Measurements from ENCODE around the gene LPIN2.
"Not testable (repeated sequence)": the region's sequence is repeated elsewhere in the genome, so short reads cannot be mapped to it uniquely, and the experiment has no call there.

Gene LPIN2

GRCh38 chr18:3046216-3046808 is 33.4 kb upstream of the LPIN2 start:
- FAIRE-seq, result no peak

GRCh38 chr18:3044931-3045698 is 32.2 kb upstream of the LPIN2 start:
- no peak for FAIRE-seq
- DNase-seq (ENCODE audit: low spot score), result no peak

More at GRCh38 chr18:3046216-3046808, 33.4 kb upstream of the LPIN2 start:
- no peak for DNase-seq (ENCODE audit: low spot score)

DNA sequence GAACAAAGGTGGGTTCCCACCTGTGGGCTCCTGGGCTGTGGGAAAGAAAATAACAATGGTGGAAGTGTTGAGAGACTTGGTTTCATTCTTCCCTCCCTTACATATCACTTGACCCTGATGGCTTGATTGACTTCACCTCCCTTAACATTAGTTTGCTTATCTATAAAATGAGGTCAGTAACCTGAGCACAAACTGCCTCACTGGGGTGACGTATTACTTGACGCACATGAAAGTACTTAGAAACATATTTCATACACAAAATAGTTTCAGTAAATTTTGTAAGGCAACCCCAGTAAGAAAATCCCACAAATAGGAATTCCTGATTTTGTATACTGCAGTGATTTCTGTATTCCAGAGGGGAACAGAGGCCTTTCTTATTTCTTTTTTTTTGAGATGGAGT is 29.4 kb upstream of the LPIN2 start:
- FAIRE-seq (no peak), DNase-seq (ENCODE audit: low spot score) (no peak)

GRCh38 chr18:3041843-3042242 is 28.9 kb upstream of the LPIN2 start:
- FAIRE-seq (no peak), DNase-seq (ENCODE audit: low spot score) (no peak)

DNA sequence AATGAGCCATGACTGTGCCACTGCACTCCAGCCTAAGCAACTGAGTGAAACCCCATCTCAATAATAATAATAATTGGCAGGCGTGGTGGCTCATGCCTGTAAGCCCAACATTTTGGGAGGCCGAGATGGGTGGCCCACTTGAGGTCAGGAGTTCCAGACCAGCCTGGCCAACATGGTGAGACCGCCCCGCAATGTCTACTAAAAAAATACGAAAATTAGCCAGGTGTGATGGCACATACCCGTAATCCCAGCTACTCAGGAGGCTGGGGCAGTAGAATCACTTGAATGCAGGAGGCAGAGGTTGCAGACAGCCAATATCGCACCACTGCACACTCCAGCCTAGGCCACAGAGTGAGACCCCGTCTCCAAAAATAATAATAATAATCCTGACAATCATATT is 27.9 kb upstream of the LPIN2 start:
- no peak for FAIRE-seq
- DNase-seq (ENCODE audit: low spot score), result no peak

DNA sequence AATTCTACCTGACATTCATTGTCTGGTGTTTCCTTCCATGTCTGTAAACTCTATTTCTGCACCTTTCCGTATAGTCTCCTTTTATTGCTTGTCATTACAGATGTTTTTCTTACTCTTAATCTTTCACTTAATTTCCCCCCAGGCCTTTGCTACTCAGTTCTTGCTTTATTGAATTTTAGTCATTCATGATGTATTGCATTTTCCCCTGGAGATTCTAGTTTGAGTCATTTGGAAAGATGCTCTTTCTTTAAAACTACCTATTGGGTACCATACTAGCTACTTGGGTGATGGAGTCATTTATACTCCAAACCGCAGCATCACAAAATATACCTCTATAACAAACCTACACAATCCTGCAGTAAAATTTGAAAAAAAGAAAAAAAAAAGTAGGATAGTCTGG is 27.2 kb upstream of the LPIN2 start:
- FAIRE-seq (no peak), DNase-seq (ENCODE audit: low spot score) (no peak)

GRCh38 chr18:3037423-3037915 is 24.5 kb upstream of the LPIN2 start:
- DNase-seq (ENCODE audit: low spot score) (no peak), FAIRE-seq (no peak)

- DNase-seq (ENCODE audit: low spot score), result no peak
- no peak for FAIRE-seq
Observed at GRCh38 chr18:3036108-3036507, 23.2 kb upstream of the LPIN2 start.

DNA sequence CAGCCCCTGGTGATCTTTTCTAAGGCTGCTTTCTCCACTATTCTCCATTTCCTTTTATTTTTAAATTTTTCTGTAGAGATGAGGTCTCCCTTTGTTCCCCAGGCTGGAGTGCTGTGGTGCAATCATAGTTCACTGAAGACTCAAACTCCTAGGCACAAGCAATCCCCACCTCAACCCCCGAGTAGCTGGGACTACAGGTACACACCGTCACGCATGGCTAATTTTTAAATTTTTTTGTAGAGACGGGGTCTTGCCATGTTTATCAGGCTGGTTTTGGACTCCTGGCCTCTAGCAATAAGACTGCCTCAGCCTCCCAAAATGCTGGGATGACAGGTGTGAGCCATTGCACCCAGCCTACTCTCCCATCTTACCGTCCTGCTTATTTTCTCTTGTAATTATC is 22.7 kb upstream of the LPIN2 start:
- FAIRE-seq, result no peak
- DNase-seq (ENCODE audit: low spot score), result no peak

- DNase-seq (ENCODE audit: low spot score) (no peak), FAIRE-seq (no peak)
Observed at GRCh38 chr18:3032721-3033120, 19.8 kb upstream of the LPIN2 start.

- DNase-seq (ENCODE audit: low spot score) (no peak), FAIRE-seq (no peak)
Observed at GRCh38 chr18:3029215-3029952, 16.4 kb upstream of the LPIN2 start.

DNA sequence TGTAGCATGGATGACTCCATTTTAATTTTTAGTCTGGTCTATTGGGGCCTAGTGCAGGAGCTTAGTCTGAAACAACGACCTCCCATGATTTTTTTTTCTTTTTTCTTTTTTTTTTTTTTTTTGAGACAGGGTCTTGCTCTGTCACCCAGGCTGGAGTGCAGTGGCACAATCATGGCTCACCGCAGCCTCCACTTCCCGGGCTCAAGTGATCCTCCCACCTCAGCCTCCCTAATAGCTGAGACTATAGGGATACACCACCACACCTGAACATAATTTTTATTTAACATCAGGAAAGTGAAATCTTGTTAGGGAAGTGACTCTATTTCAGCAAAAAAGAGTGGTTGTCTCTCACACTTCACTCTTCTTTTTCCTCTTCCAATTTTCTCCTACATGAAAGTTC is 15.2 kb upstream of the LPIN2 start:
- not testable (repeated sequence) for FAIRE-seq; DNase-seq (ENCODE audit: low spot score)

- DNase-seq (ENCODE audit: low spot score) (no peak), FAIRE-seq (no peak)
Observed at GRCh38 chr18:3027370-3027891, 14.5 kb upstream of the LPIN2 start.

DNA sequence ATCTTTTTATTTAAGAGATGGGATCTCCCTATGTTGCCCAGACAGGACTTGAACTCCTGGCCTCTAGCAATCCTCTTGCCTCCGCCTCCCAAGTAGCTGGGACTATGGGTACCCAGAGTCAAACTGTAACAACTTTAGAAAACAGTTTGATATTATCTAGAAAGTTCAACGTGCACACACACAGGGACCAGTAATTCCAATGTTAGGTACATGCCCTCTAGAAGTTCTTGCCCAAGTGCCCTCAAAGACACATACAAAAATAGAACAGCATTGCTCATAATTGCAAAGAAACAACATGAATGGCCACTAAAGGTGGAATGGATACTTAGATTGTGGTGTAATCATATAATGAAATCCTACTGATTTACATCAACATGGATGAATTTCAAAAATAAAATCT is 12.6 kb upstream of the LPIN2 start:
- FAIRE-seq (no peak), DNase-seq (ENCODE audit: low spot score) (no peak)

GRCh38 chr18:3023603-3024002 is 10.7 kb upstream of the LPIN2 start:
- not testable (repeated sequence) for FAIRE-seq; DNase-seq (ENCODE audit: low spot score)

- DNase-seq (ENCODE audit: low spot score) (no peak), FAIRE-seq (no peak)
Observed at GRCh38 chr18:3016585-3017297, 3.8 kb upstream of the LPIN2 start.

DNA sequence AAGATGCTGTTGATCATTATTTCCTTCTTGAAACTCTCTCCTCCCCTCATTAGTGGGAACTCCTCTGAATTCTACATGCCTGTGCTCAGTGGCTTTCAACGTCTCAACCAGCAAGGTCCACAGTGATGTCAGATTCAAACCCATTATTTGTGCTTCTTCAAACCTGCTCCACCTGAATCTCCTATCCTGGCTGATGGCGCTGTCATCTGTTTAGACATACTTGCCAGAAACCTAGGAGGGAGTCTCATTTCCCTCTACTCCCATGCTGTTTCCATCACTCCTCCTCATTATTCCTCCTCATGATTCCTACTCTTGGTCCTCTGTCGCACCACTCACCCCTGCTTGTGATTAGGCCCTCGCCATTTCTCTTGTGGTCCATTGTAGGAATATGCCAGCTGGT is 2.9 kb upstream of the LPIN2 start:
- DNase-seq (ENCODE audit: low spot score) (no peak), FAIRE-seq (no peak)

GRCh38 chr18:3015204-3015592 is 2.3 kb upstream of the LPIN2 start:
- FAIRE-seq, result no peak
- DNase-seq (ENCODE audit: low spot score), result peak; percentile 55

DNA sequence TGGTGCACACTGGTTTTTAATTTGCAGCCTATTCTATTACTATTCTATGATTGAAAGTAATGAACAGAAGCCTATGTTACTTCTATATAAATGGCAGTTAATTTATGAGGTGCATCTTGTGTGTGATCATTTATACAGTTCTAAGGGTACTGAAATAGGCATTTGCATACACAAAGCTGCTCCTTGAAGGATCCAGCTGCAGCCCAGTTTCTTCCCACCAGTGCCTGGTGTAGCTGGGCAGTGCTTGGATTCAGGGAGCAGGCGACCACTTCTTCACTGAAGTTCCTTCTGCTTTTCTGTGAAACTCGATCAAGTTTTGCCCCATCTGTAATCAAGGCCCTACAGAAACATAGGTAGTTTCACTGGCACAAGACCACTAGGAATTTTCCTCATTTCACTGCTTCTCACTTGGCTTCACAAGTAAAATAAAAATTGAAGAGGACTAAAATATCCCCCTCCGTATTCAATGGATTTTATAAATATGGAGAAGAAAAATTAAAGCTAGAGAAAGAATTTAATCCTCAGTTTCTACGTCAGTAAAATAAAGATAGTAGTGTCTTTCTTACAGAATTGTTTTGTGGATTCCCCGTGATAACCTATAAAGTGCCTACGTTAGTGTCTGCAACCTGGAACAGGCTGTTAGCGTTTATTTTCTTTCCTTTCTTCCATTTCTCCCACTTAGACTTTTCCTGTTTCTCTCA is 1.7 kb upstream of the LPIN2 start:
- FAIRE-seq (no peak), DNase-seq (ENCODE audit: low spot score) (no peak)

DNA sequence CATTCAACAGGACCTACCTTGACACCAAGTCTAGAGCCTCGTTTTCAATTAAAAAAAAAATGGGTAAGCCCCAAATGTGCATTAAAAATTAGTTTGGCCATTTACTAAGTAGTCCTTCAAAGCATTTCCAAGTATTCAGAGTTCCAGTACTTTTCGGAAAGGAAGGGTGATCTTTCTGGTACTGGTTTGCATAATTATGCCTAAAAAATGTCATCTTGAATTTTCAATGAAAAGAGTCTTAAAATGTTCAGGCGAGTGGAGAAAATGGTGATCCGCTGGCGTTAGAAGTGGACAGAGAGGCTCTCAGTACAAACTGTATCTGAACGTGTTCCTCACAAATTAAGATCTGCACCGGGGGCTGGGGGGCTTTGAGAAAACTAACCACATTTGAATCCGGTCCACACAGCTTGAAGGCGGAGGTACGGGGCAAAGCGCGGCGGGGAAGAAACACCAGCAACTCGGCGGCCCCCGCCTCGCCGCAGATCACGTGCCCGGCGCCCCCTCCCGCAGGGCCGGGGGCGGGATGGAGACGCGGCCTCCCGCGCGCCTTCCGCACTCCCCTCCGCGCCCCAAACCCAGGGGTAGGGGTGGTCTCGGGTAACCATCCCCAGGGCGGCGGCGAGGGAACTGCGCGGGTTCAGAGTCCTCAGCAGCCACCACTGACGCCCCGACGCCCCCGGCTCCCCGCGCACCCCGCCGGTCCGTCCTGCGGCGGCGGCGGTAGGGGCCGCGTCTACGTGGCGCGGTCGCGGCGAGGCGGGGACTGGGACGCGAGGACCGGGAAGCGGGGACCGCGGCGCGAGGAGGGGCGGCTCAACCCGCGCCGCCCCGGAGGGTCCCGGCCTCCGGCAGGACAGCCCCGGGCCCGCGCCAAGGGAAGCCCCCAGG is 564 bp downstream of the LPIN2 start:
- FAIRE-seq (no peak), DNase-seq (ENCODE audit: low spot score) (no peak)

Measured in RCC 7860 (cell line).